Calu3 (cell line): Measurements from ENCODE around the gene ARID1B. TPM values are rescaled to one million over a fixed set of nuclear protein-coding genes. Genes with fewer than 3 reads are reported as not detected.

Source experiments
- BruUV-seq: library from RNA; stranded (reverse); fragments of 400-500 nt; replicated peaks from 2 replicates; lab custom pipeline; 2021; lab: Mats Ljungman, UMichigan
- CTCF ChIA-PET: fragments of 300-600 bp; sonication (Branson Sonifier 250); formaldehyde crosslinking; loops from one replicate; lab custom pipeline; 2022; ENCODE audit warnings: antibody characterized with exemption; lab: Charles Lee
- DNase-seq: peaks from one replicate; pipeline ENCODE4 v3.0.0; 2022
- H3K27ac Mint-ChIP-seq: one replicate; pipeline ENCODE4 v1.8.0; 2022; ENCODE audit warnings: mixed read lengths; ENCODE audit not compliant: unreplicated experiment
- H3K27me3 Mint-ChIP-seq: one replicate; pipeline ENCODE4 v1.8.0; 2022; ENCODE audit warnings: mixed read lengths; ENCODE audit not compliant: unreplicated experiment
- H3K36me3 Mint-ChIP-seq: one replicate; pipeline ENCODE4 v1.8.0; 2022; ENCODE audit warnings: mild to moderate bottlenecking, moderate library complexity, mixed read lengths; ENCODE audit not compliant: insufficient read depth, unreplicated experiment
- H3K4me1 Mint-ChIP-seq: one replicate; pipeline ENCODE4 v1.8.0; 2022; ENCODE audit warnings: mild to moderate bottlenecking, low read depth, mixed read lengths; ENCODE audit not compliant: unreplicated experiment
- H3K4me3 Mint-ChIP-seq: one replicate; pipeline ENCODE4 v1.8.0; 2022; ENCODE audit warnings: mild to moderate bottlenecking, low read depth, moderate library complexity, mixed read lengths; ENCODE audit not compliant: unreplicated experiment
- H3K9me3 Mint-ChIP-seq: one replicate; pipeline ENCODE4 v1.8.0; 2022; ENCODE audit warnings: low read depth, mixed read lengths; ENCODE audit not compliant: unreplicated experiment
- CTCF ChIP-seq: fragments of 200-600 bp; IDR thresholded peaks from one replicate; pipeline ENCODE4 v1.8.0; 2022; ENCODE audit warnings: antibody characterized with exemption; ENCODE audit not compliant: unreplicated experiment
- intact Hi-C: fragments of 100-400 bp; cut with micrococcal nuclease; formaldehyde crosslinking; loops from one replicate; pipeline ENCODE4 v1.10.0; 2022; ENCODE audit not compliant: unreplicated experiment
- total RNA-seq: library from RNA; stranded (reverse); gene quantifications from 2 replicates; pipeline ENCODE4 v1.2.3, GENCODE V29; 2022

The ARID1B gene
- total RNA-seq, 1 experiment from 2014 or later = 53.5 TPM

GRCh38 chr6:156833755-156834154 lies 56.6 kb downstream of the ARID1B start:
- CTCF ChIA-PET = no interaction called here
- Mint-ChIP-seq H3K4me3 (no peak overlapping the region), H3K36me3 (no peaks in the 10 kb centered on the region), H3K4me1 (no peaks in the 10 kb centered on the region), H3K9me3 (no peaks in the 10 kb centered on the region), H3K27me3 (no peaks in the 10 kb centered on the region), H3K27ac (no peak overlapping the region)
- intact Hi-C loops = no loop called here
- BruUV-seq = no TSS peak
- no peak for DNase-seq
- TF ChIP-seq CTCF = no peak

GRCh38 chr6:156839129-156839528 lies 62.0 kb downstream of the ARID1B start:
- H3K27me3 Mint-ChIP-seq = no peaks in the 10 kb centered on the region

GRCh38 chr6:156839591-156840001 lies 62.4 kb downstream of the ARID1B start:
- H3K27ac Mint-ChIP-seq = no peak overlapping the region
- no peak for DNase-seq
- CTCF ChIA-PET = no interaction called here
- H3K4me3 Mint-ChIP-seq = no peak overlapping the region
- no TSS peak for BruUV-seq
- no peaks in the 10 kb centered on the region for H3K9me3 Mint-ChIP-seq
- no peaks in the 10 kb centered on the region for H3K27me3 Mint-ChIP-seq
- no peaks in the 10 kb centered on the region for H3K36me3 Mint-ChIP-seq
- intact Hi-C loops = no loop called here
- TF ChIP-seq CTCF = no peak
- H3K4me1 Mint-ChIP-seq = no peaks in the 10 kb centered on the region

More at GRCh38 chr6:156839129-156839528, 62.0 kb downstream of the ARID1B start:
- DNase-seq = no peak
- CTCF ChIA-PET = no interaction called here
- Mint-ChIP-seq H3K27ac (no peak overlapping the region), H3K36me3 (no peaks in the 10 kb centered on the region), H3K9me3 (no peaks in the 10 kb centered on the region), H3K4me1 (no peaks in the 10 kb centered on the region), H3K4me3 (no peak overlapping the region)
- TF ChIP-seq CTCF = no peak
- no TSS peak for BruUV-seq
- intact Hi-C loops = no loop called here

GRCh38 chr6:156840136-156840535 lies 63.0 kb downstream of the ARID1B start:
- no peak overlapping the region for H3K27ac Mint-ChIP-seq
- H3K4me3 Mint-ChIP-seq = no peak overlapping the region

More at GRCh38 chr6:156840136-156840535, 63.0 kb downstream of the ARID1B start:
- Mint-ChIP-seq H3K27me3 (no peaks in the 10 kb centered on the region), H3K36me3 (no peaks in the 10 kb centered on the region), H3K9me3 (no peaks in the 10 kb centered on the region), H3K4me1 (no peaks in the 10 kb centered on the region)
- no peak for DNase-seq
- CTCF ChIA-PET = no interaction called here
- no peak for TF ChIP-seq CTCF
- intact Hi-C loops = no loop called here
- no TSS peak for BruUV-seq
